ENCODE data around the gene RIPK4. TPM values are rescaled to one million over a fixed set of nuclear protein-coding genes. Genes with fewer than 3 reads are reported as not detected.

Gene RIPK4
- total and polyA plus RNA-seq, 8 donors: 8.7 to 37.6 (median 21.2) TPM

DNA sequence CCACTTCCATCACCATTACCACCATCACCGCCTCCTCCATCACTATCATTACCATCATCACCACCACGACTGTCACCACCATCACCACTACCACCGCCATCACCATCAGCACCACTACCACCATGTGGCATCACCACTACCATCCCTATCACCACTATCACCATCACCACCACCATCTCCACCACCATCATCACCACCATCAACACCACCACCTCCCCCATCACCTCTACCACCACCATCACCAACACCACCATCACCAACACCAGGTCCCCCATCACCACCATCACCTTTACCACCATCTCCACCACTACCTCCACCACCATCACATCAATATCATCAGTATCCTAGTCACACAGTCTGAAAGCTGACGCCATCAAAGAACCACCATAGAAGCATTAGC, 39.9 kb upstream of the RIPK4 start:
- no peak for DNase-seq
- Histone ChIP-seq H3K27ac (no peak overlapping the region), H3K4me3 (no peak overlapping the region), H3K27me3 (no peaks in the 10 kb centered on the region), H3K9me3 (no peaks in the 10 kb centered on the region), H3K4me1 (peaks cover 7 to 16% (median 12%) of the 10 kb centered on the region in 4 donors), H3K36me3 (peaks cover 14 to 62% (median 56%) of the 10 kb centered on the region in 4 donors)
- WGBS, 5 donors: 95 to 100% (median 99%) methylated on average over 4 of the region's 4 CpGs
- intact Hi-C loops (cut with DNase I; ENCODE audit: low total_unique reads): no loop called here
- TF ChIP-seq POLR2AphosphoS5 (IDR thresholded peaks at IDR 0.05): no peak
- TF ChIP-seq EP300 (IDR thresholded peaks at IDR 0.05): no peak
- no peak for TF ChIP-seq POLR2A (IDR thresholded peaks at IDR 0.05)
- TF ChIP-seq, protein P1, sequence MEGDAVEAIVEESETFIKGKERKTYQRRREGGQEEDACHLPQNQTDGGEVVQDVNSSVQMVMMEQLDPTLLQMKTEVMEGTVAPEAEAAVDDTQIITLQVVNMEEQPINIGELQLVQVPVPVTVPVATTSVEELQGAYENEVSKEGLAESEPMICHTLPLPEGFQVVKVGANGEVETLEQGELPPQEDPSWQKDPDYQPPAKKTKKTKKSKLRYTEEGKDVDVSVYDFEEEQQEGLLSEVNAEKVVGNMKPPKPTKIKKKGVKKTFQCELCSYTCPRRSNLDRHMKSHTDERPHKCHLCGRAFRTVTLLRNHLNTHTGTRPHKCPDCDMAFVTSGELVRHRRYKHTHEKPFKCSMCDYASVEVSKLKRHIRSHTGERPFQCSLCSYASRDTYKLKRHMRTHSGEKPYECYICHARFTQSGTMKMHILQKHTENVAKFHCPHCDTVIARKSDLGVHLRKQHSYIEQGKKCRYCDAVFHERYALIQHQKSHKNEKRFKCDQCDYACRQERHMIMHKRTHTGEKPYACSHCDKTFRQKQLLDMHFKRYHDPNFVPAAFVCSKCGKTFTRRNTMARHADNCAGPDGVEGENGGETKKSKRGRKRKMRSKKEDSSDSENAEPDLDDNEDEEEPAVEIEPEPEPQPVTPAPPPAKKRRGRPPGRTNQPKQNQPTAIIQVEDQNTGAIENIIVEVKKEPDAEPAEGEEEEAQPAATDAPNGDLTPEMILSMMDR (IDR thresholded peaks at IDR 0.05): peak in 1 of 7 experiments; percentile 3

DNA sequence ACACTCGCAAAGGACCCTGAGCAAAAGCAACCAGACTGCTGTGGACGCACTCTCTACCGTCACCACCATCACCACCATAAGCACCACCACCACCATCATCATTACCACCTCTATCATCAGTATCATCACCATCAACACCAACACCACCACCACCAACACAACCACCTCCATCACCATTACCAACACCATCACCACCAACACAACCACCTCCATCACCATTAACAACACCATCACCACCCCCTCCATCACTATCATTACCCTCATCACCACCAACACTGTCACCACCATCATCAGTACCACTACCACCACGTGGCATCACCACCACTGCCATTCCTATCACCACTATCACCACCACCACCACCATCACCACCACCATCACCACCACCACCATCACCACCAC, 38.8 kb upstream of the RIPK4 start:
- DNase-seq: no peak
- Histone ChIP-seq H3K9me3 (no peaks in the 10 kb centered on the region), H3K4me1 (peaks cover 7 to 16% (median 12%) of the 10 kb centered on the region in 4 donors), H3K27me3 (no peaks in the 10 kb centered on the region), H3K27ac (no peak overlapping the region), H3K4me3 (no peak overlapping the region), H3K36me3 (peaks cover 18 to 65% (median 59%) of the 10 kb centered on the region in 4 donors)
- TF ChIP-seq POLR2A (IDR thresholded peaks at IDR 0.05) (no peak), EP300 (IDR thresholded peaks at IDR 0.05) (no peak), POLR2AphosphoS5 (IDR thresholded peaks at IDR 0.05) (no peak)
- TF ChIP-seq, protein P1 (IDR thresholded peaks at IDR 0.05): no peak
- intact Hi-C loops (cut with DNase I; ENCODE audit: low total_unique reads): no loop called here
- WGBS, 5 donors: 95 to 99% (median 99%) methylated on average over 4 of the region's 4 CpGs

DNA sequence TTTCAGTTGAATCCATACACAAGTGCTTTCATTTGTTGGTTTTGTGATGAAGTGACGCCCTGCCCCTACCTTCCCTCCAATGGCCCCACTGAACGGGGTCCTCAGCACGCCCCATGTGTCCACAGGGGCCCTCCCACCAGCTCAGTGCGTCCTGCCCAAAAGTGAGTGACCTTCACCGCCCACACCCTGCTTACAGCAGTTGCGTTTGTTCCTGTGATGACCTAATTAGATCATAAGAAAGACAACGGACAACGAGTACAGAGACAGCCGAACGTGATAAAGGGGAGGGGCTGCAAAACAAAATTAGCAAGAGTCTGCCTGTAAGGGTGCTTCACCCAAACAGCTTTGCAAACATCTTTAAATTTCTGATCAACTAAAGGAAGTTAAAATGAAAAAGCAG, 38.2 kb upstream of the RIPK4 start:
- TF ChIP-seq POLR2A (IDR thresholded peaks at IDR 0.05): no peak
- TF ChIP-seq, protein P1 (IDR thresholded peaks at IDR 0.05): no peak
- TF ChIP-seq EP300 (IDR thresholded peaks at IDR 0.05): no peak
- no peak for TF ChIP-seq POLR2AphosphoS5 (IDR thresholded peaks at IDR 0.05)
- intact Hi-C loops (cut with DNase I; ENCODE audit: low total_unique reads): no loop called here
- H3K4me1 ChIP-seq: peaks cover 7 to 16% (median 12%) of the 10 kb centered on the region in 4 donors
- H3K9me3 ChIP-seq: no peaks in the 10 kb centered on the region
- H3K36me3 ChIP-seq: peaks cover 12 to 65% (median 59%) of the 10 kb centered on the region in 4 donors
- no peak overlapping the region for H3K4me3 ChIP-seq
- H3K27ac ChIP-seq: no peak overlapping the region
- DNase-seq: no peak
- no peaks in the 10 kb centered on the region for H3K27me3 ChIP-seq
- 80 to 85% (median 82%) methylated on average over 10 of the region's 10 CpGs for WGBS, 5 donors

DNA sequence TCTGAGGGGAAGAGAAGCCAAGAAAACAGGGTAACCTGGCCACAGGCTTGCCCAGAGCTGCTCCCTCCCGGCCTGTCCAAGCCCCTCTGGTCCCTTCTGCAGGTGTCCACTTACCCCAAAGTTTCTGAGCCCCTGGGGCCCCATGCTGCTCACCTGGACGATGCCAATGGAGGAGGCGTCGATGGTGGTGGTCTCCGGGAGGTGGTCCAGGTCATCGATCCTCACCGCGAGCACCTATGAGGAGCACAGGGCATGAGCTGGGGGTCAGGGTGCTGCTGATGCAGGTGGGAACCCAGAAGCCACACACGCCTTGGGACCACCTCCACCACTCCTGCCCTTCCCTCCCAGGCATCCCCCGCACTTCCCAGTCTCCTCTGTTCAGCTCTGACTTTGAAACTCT, 37.5 kb upstream of the RIPK4 start:
- TF ChIP-seq POLR2A (IDR thresholded peaks at IDR 0.05): no peak
- TF ChIP-seq POLR2AphosphoS5 (IDR thresholded peaks at IDR 0.05): no peak
- DNase-seq: no peak

DNA sequence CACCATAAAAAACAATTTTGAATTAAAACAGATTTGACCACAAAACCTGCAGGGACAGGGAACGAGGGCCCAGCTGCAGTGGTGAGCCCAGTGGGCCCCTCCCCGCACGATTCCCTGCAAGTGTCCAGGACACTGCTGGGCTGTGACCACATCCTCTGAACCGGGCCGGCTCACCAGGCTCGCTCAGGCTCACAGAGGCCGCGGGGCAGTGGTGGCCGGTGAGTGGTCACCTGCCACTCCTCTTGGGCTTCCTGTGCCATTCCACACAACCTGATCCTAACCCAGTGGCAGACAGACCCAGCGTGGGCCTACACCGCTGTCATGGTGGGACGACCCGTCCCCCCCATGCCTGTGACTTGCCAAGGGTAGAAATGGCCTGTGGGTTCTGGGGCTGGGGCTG, 36.5 kb upstream of the RIPK4 start:
- no peaks in the 10 kb centered on the region for H3K9me3 ChIP-seq
- peaks cover 7 to 16% (median 12%) of the 10 kb centered on the region in 4 donors for H3K4me1 ChIP-seq
- TF ChIP-seq, protein P1 (IDR thresholded peaks at IDR 0.05): no peak
- TF ChIP-seq POLR2AphosphoS5 (IDR thresholded peaks at IDR 0.05) (no peak), EP300 (IDR thresholded peaks at IDR 0.05) (no peak), POLR2A (IDR thresholded peaks at IDR 0.05) (no peak)
- no peaks in the 10 kb centered on the region for H3K27me3 ChIP-seq
- DNase-seq: no peak
- 76 to 89% (median 86%) methylated on average over 7 to 13 of the region's 13 CpGs for WGBS, 5 donors
- H3K4me3 ChIP-seq: no peak overlapping the region
- intact Hi-C loops (cut with DNase I; ENCODE audit: low total_unique reads): no loop called here
- H3K36me3 ChIP-seq: peaks cover 11 to 62% (median 56%) of the 10 kb centered on the region in 4 donors
- peak overlapping the region in 1 of 5 donors; percentile 24 for H3K27ac ChIP-seq

More for the DNA sequence above, 37.5 kb upstream of the RIPK4 start:
- H3K9me3 ChIP-seq: no peaks in the 10 kb centered on the region
- WGBS, 5 donors: 95 to 98% (median 97%) methylated on average over 3 to 10 of the region's 10 CpGs
- intact Hi-C loops (cut with DNase I; ENCODE audit: low total_unique reads): no loop called here
- H3K4me3 ChIP-seq: no peak overlapping the region
- no peaks in the 10 kb centered on the region for H3K27me3 ChIP-seq
- H3K27ac ChIP-seq: no peak overlapping the region
- H3K4me1 ChIP-seq: peaks cover 7 to 16% (median 12%) of the 10 kb centered on the region in 4 donors
- peaks cover 8 to 65% (median 59%) of the 10 kb centered on the region in 4 donors for H3K36me3 ChIP-seq
